ENCODE measurements around the gene MPHOSPH8.
A peak's percentile ranks its signal among the peaks of the same experiment; 100 is the strongest.

The MPHOSPH8 gene, protein sequence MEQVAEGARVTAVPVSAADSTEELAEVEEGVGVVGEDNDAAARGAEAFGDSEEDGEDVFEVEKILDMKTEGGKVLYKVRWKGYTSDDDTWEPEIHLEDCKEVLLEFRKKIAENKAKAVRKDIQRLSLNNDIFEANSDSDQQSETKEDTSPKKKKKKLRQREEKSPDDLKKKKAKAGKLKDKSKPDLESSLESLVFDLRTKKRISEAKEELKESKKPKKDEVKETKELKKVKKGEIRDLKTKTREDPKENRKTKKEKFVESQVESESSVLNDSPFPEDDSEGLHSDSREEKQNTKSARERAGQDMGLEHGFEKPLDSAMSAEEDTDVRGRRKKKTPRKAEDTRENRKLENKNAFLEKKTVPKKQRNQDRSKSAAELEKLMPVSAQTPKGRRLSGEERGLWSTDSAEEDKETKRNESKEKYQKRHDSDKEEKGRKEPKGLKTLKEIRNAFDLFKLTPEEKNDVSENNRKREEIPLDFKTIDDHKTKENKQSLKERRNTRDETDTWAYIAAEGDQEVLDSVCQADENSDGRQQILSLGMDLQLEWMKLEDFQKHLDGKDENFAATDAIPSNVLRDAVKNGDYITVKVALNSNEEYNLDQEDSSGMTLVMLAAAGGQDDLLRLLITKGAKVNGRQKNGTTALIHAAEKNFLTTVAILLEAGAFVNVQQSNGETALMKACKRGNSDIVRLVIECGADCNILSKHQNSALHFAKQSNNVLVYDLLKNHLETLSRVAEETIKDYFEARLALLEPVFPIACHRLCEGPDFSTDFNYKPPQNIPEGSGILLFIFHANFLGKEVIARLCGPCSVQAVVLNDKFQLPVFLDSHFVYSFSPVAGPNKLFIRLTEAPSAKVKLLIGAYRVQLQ

DNA sequence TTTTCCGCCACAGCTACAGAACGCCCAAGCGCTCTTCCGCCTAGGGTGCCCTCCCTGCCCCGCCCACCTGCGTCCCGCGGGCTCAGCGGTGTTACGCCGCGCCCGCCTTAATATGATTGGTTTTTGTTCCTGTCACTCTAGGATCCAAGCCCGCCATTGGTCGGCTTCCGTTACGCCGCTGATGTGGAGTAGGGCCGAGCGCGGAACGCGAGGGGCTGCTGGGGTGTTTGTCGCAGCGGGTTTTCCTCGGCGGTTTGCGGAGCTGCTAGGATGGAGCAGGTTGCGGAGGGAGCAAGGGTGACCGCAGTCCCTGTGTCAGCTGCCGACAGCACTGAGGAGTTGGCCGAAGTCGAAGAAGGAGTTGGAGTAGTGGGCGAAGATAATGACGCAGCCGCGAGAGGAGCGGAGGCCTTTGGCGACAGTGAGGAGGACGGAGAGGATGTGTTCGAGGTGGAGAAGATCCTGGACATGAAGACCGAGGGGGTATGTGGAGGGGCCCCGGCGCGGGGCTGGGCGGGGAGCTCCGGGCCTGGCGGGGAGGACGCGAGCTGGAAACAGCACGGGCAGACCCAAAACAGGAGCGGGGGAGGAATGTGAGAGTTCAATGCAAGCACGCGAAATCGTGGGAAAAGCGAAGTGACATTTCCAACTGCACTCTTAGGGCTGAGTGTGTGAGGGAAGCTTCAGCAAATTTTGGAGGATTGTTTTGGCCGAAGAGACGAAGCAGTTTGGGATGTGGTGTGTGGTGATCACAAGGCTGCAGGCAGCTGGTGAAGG, at the start of gene MPHOSPH8:
Gene MPHOSPH8 (plus strand): TSS at position 181 of the 777 bp plus-strand sequence. CDS start 90 bp downstream, at position 271.
- peak; percentile 96 for DNase-seq (ENCODE audit: low spot score)

- no peak for DNase-seq (ENCODE audit: low spot score)
Observed at GRCh38 chr13:19586904-19587634, 46.4 kb upstream of the MPHOSPH8 start.

DNA sequence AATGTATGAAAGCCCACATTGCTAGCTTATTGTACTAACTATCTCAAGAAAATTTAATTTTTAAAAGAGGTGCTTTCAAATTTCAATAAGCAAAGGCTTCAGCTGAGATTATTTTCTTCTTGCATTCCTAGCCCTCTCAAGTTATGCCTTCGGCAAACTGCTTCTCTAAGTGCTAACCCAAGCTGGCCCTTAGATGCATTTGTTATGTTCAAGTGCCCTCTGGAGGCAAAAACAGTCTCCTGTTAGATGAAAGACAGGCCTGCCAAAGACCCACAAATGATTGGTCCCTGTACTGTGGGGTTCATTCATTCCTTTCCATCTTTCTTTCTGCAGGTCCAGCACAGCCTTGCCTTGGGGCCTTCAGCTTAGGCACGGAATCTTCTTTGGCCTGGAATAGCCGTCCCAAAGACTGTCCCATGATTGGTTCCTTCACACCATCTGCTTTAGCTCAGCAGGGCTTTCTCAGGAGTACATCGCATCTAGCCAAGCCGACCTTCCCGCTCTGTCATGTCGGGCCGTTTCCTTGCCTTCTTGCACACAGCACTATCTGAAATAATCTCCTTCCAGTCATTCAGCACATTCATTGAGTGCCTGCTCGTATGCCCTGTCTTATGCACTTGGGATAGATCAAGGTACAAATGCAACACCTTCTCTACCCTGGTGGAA, 45.7 kb upstream of the MPHOSPH8 start:
- peak; percentile 26 for DNase-seq (ENCODE audit: low spot score)

- DNase-seq (ENCODE audit: low spot score) = no peak
Observed at GRCh38 chr13:19589312-19589711, 44.1 kb upstream of the MPHOSPH8 start.

DNA sequence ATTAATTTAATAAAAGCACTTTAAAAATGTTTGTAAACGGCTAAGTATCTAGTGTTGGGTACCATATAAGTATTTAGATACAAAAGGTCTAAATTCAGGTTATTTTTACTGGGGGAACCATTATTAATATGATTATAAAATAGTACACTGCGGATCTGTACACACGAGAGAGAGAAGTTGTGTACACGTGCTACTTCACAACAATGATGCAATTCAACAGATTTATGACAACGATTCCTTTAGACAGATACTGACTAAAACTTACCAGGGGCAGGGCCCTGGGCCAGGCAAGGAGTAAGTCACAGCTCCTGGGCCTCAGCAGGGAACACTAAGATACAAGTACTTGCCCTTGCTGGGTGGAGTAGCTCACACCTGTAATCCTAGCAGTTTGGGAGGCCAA, 43.0 kb upstream of the MPHOSPH8 start:
- DNase-seq (ENCODE audit: low spot score) = no peak

DNA sequence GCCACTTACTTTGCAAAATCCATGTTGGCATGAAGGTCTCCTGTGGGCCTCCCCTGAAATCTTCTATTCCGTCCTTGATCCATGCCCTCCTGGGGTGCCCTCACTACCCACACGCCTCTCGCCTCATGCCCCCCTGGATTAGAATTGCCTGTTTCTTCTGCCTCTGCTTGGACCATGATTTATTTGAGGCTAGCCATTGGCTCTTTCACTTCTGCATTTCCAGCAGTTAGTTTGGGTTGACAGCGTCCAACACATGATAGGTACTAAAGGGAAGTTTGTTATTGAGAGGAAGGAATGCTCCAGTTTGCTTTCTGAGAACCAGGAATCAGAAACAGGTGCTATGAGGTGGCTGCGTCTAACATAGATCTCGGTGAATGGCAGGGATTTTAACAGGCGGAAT, 41.6 kb upstream of the MPHOSPH8 start:
- no peak for DNase-seq (ENCODE audit: low spot score)

- no peak for DNase-seq (ENCODE audit: low spot score)
Observed at GRCh38 chr13:19592657-19593180, 40.7 kb upstream of the MPHOSPH8 start.

DNA sequence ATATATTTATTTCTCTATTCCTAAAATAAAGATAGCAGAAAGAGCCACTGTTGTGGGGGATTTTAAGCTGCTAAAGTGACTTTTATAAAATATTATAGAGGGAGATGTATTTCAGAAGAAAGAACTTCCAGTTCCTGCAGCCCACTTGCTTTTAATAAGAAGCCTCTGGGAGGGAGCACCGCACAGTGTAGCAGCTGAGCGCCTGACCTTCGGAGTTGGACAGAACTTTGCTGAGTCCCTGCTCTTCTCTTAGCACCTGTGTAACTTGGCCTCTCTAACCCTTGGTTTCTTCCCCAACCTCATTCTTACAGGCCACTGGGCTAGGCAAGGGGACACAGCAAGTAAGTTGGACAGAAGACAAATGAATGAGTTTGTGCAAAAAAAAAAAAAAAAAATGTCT, 37.4 kb upstream of the MPHOSPH8 start:
- DNase-seq (ENCODE audit: low spot score) = no peak

- DNase-seq (ENCODE audit: low spot score) = no peak
Observed at GRCh38 chr13:19596960-19597361, 36.5 kb upstream of the MPHOSPH8 start.

DNA sequence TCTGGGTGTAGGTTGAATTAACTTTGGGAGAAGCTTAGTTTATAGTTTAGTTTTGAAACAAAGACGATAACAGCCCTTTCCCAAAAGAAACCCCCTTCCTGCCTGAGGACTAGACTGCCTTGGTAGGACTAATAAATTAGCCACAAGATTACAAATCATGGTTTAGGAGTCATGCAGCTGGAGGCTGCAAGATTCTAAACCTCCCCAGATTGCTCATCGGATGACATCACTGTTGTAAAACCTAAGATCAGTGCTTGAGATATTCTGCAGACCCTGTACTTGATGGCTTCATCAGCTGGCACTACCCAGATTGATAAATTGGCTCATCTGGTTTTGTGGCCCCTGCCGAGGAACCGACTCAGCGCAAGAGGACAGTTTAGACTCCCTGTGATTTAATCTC, 35.9 kb upstream of the MPHOSPH8 start:
- no peak for DNase-seq (ENCODE audit: low spot score)

DNA sequence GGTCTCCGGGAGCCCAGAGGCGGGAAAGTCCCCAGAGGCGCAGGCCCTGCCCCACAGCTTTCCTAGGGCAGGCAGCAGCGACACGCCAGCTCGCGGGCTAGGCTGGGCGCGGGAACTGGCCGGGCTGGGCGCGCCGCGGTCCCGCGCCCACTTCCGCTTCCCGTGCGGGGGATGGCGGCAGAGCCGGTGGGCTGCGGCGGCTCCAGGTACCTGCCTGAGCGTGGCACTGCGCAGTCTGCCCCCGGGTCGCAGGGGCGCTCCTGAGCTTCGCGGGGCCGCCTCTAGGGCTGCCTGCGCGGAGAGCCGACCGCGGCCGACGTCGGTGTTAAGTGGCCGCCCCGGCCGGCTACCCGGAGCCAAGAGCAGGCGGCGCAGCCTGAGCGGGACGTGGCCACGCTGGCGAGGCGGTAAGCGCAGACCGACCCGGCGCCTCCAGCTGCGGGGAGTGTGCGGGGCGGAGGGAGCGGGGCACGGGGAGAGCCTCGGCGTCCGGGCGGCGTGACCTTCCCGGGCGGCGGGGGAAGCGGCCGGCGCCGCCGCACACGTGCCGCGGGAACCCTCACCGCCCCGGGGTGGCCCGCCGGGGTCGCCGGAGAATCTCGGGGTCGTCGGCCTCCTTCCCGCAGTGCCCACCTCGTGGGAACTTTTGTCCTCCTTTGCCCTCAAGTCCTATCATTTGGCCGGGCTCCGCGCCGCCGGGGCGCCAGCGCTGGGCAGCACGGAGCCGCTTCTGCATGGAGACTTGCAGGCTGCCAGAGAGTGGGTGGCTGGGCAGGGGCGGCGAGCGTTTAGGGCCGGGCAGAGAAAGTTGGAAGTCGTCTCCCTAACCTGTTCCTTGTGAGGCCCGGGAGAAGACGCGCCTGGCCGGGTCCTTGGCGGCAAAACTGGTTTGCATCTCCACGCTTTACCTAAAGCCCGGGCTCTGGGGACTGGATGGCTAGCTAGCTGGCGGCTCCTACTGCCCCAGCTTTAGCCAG, 31.4 kb upstream of the MPHOSPH8 start:
- peak; percentile 62 for DNase-seq (ENCODE audit: low spot score)

- DNase-seq (ENCODE audit: low spot score) = no peak
Observed at GRCh38 chr13:19604306-19604705, 29.2 kb upstream of the MPHOSPH8 start.

DNA sequence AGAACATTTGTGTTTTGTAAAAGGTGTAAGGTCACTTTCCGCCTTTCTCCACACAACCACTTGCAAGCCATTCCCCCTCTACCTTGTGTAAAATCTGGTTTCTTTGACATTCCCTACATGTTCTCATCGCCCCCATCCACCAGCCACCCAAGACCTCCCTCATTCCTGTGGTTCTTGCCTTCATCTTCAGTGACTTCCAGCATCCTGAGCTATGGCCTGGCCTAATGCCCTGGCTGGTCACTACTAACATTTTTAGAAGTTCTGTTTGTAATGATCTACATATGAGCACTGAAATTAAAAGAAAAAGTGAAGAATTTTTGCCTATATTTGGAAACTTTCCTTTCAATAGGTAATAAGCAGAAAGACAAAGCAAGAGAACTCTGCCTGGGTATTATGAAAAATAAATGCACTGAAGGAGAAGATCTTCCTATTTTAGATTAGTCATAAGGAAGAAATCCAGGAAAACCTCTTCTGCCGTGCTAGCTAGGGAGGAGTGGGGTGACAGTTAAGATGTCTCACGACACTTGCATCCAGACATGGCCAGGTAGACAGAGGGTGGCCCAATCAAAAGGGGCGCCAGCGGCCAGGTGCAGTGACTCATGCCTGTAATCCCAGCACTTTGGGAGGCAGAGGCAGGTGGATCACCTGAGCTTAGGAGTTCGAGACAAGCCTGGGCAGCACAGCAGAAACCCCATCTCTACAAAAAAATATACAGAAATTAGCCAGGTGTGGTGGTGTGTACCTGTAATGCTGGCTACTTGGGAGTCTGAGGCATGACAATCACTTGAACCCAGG, 28.1 kb upstream of the MPHOSPH8 start:
- DNase-seq (ENCODE audit: low spot score) = no peak

- DNase-seq (ENCODE audit: low spot score) = no peak
Observed at GRCh38 chr13:19606152-19606551, 27.3 kb upstream of the MPHOSPH8 start.

DNA sequence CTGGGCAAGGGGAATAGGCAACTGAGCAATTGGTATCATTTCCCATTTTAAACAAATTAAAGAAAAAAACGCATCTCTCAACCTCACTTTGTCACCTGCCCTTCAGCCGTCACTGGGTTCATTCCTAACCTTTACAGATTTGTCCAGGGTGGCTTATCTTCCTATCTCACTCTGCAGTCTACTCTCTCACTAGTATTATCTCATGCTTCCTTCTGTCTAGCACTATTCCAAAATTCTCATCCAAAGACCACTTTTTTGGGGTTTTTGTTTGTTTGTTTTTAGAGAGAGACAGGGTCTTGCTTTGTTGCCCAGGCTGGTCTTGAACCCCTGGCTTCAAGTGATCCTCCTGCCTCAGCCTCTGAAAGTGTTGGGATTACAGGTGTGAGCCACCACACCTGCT, 26.7 kb upstream of the MPHOSPH8 start:
- DNase-seq (ENCODE audit: low spot score) = no peak

DNA sequence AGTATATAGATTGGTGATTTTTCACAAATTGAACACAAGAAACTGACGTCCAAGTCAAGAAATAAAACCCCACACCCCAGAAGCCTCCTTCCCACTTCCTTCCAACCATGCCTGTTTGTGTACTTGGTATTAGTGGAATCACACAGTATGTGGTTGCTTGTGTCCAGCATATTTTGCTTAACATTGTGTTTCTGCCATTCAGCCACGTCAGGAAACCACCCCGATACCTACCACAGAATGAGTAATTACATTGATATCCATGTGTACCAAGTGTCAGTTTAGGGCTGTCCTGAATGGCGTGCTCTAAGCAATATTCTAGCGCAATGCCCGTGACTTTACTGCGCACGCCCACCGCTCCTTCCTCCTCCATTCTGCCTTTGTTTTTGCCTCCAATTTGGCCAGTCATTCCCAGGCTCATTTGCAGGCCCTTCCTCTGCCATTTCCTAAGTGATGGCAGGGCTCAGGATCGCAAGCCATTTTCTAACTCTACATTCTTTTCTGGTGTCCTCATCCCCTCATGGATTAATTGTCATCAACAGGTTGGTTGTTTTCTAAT, 25.9 kb upstream of the MPHOSPH8 start:
- DNase-seq (ENCODE audit: low spot score) = no peak

GRCh38 chr13:19618977-19619376, 14.5 kb upstream of the MPHOSPH8 start:
- DNase-seq (ENCODE audit: low spot score) = peak; percentile 41

GRCh38 chr13:19622193-19622592, 11.3 kb upstream of the MPHOSPH8 start:
- DNase-seq (ENCODE audit: low spot score) = no peak

All from hepatic stellate cell (primary cell).